Measurements from ENCODE around the gene PECR.
"Not testable (repeated sequence)": the region's sequence is repeated elsewhere in the genome, so short reads cannot be mapped to it uniquely, and the experiment has no call there.

Gene PECR

GRCh38 chr2:216029416-216030129 lies 52.0 kb downstream of the PECR start:
- DNase-seq (ENCODE audit: low read depth) = no peak

DNA sequence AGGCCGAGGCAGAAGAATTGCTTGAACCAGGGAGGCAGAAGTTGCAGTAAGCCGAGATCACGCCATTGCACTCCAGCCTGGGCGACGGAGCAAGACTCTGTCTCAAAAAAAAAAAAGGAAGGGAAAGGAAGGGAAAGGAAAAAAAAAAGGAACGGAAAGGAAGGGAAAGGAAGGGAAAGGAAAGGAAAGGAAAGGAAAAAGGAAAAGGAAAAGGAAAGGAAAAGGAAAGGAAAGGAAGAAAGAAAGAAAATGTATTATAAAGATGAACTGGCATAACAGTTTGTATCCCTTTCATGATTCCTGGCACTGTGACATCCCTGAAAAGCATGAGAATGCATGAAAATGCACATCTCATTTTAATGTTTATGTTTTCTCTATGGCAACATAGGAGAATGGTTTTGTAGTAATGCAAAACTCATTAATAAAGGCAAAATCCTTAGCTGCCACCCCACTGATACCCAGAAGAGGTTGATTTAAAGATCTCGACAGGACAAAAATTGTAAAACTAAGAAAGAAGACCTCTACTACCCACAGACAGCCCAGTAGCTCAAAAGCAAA lies 56.8 kb downstream of the PECR start:
- DNase-seq (ENCODE audit: low read depth) = no peak

DNA sequence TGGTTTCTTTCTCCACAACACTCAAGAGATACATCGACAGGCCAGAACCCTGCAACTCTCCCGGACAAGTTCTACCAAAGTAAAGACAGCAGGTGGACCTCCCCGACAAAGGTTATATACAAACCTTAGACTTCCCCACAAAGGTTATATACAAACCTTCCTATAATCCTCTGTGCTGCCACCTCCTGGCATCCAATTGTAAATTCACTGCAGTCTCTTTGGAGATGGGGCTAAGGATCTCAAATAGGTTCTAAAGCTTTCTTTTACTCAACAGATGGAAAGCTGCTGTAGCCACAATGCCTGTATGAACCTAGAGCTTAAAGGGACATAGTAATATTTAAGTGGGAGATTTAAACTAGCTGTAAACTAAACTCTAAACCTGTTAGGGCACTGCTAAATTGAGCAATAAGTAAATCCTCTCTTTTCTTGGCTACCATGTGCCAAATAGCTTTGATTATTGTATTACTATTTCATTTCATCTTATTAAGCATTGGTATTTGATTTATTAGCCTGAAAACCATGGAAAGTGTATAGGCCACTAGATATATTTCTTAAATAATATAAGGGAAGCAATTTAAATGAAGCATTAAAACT lies 58.5 kb downstream of the PECR start:
- DNase-seq (ENCODE audit: low read depth) = peak; percentile 9

GRCh38 chr2:216021768-216022565 lies 59.6 kb downstream of the PECR start:
- no peak for DNase-seq (ENCODE audit: low read depth)

GRCh38 chr2:216018709-216019108 lies 62.9 kb downstream of the PECR start:
- DNase-seq (ENCODE audit: low read depth) = no peak

DNA sequence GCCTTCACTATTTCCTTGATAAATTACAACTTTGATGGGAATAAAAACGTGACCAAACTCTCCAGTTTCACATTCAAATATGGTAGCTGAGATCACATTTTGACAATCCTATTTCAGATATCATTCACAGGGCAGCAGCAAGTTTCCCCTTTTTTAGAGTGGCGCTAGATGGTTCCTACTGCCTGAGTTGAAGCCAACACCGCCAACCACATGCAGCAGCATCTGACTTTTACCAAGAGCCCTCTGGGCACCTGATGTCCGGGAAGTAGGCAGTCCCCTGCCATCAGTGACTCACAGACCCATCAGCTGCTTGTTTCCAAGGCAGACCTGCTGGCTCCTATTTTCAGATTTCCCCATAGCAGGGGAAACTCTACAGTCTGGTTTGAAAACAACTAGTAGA lies 64.2 kb downstream of the PECR start:
- no peak for DNase-seq (ENCODE audit: low read depth)

DNA sequence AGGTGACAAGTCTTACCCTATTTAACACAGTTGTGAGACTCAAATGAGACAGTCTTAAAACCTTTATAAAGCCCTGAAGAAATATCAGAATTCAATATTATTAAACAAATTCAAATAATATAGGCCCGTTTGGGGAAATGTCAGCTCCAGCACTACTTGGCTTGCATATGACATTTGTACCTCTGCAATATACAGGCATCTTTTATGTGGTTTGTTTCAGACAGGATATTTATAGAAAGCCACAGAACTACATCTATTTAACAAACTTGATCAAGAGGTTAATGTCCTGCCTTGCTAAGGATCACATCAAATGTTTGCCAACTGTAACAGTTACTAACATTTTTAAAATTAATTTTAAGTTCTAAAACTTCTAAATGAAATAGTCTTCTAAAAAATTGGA lies 65.0 kb downstream of the PECR start:
- no peak for DNase-seq (ENCODE audit: low read depth)

DNA sequence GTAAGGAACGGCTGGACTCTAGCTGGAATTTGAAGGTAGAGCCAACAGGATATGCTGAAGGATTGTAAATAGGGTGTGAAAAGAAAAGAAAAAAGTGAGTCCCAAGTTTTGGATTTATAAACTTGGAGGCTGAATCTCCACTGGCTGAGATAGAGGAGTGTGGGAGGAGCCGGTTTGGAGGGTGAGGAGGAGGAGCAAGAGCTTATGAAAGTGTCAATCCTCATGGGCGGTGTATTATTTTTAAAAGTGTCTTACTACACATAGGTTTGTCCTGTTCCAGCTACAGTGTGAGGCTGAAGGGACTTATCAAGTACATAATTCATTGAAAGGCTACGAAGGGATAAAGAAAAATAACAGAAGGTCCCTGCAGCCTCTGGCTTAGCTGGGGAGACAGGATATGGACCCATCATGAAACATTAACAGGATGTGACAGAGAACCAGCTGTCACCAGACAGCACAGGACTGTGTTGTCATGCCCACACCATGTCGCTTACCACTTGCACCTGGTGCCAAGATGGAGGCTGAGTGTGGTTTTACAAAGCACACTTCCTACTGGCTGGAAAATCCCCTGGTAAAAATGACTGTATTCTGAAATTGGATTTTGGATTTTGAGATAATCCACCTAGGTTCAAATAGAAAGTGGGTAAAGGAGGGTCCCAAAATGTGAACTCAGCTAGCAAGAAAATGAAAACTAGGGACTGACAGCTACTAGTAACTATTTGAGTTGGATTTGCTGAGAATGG lies 65.7 kb downstream of the PECR start:
- no peak for DNase-seq (ENCODE audit: low read depth)

GRCh38 chr2:216014986-216015385 lies 66.6 kb downstream of the PECR start:
- DNase-seq (ENCODE audit: low read depth) = no peak

- no peak for DNase-seq (ENCODE audit: low read depth)
Observed at GRCh38 chr2:216014006-216014405, 67.6 kb downstream of the PECR start.

- peak; percentile 52 for DNase-seq (ENCODE audit: low read depth)
Observed at GRCh38 chr2:216013080-216013909, 68.3 kb downstream of the PECR start, which contains the start of gene MREG. Gene MREG, minus strand, starts transcription at chr2:216013551. Its CDS starts 224 bp downstream, at chr2:216013327.

- no peak for DNase-seq (ENCODE audit: low read depth)
Observed at GRCh38 chr2:216012830-216013079, 68.9 kb downstream of the PECR start.

GRCh38 chr2:216012133-216012829 lies 69.3 kb downstream of the PECR start:
- no peak for DNase-seq (ENCODE audit: low read depth)

DNA sequence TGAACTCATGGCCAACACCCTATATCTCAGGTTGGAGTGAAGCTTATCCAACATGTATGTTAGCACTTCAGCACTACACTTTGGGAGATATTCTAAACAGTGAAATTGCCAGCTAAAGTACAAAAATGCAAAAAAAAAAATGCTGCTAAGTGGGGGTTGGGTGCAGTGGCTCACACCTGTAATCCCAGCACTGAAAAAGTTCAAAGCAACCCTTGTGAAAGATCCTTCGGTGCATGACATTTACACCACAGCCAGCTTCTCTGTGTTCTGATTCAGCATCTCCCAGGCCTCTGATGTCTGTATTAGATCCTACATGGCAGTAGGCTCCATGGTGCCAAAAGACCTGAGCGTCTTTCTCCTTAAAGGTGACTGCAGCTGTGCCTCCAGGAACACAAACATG lies 72.4 kb downstream of the PECR start:
- not testable (repeated sequence) for DNase-seq (ENCODE audit: low read depth)

- DNase-seq (ENCODE audit: low read depth) = no peak
Observed at GRCh38 chr2:216008387-216008786, 73.2 kb downstream of the PECR start.

GRCh38 chr2:216006164-216006663 lies 75.4 kb downstream of the PECR start:
- DNase-seq (ENCODE audit: low read depth) = no peak

DNA sequence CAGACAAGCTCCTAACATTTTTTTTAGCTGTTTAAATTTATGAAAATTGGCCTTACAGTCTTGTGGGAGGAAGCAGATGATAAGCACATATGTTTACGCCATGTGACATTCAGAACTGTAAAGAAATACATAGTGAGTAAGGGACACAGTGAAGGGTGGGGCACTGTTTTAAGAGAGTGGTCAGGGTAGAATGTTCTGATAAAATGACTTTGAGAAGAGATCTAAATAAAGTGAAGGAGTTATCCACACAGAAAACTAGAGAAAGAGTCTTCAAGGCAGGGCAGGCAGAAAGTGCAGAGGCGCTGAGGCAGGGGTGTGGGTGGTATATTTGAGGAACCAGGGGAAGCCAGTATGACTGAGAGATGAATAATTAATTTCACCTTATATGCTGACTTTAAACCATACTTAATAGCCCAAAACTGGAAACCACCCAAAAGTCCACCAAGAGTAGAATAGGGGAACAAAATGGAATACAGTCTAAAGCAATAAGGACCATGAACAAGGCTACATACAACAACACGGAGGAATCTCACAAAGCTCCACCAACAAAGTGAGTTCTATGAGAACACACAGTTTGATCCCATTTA lies 76.8 kb downstream of the PECR start:
- no peak for DNase-seq (ENCODE audit: low read depth)

DNA sequence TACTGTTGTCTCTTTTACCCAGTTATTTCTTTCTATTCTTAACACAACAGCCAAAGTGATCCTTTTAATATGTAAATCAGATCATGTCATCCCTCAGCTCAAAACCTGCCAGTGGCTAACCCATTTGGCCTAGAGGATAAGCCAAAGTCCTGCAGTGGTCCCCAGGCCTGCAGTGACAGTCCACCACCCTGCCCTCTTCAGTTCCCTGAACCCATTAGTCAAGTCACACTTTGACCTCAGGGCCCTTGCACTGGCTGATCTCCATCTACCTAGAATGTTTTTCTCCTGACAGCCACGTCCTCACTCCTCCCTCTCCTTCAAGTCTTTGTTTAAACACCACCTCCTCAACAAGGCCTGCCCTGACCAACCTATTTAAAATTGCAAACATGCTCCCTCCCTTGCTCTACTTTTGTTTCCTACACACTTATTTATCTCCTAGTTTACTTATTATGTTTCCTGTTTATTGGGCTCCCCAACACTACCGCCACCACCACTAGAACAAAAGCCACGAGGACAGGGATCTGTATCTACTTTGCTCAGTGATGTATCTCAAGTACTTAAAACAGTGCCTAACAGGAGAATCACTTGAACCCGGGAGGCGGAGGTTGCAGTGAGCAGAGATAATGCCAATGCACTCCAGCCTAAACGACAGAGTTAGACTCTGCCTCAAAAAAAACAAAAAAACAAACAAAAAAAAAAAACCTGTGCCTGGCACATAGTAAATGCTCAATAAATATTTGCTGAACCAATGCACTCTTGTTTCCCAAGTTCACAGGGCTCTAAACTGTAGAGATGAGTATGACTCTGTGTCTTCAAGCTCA lies 77.5 kb downstream of the PECR start:
- no peak for DNase-seq (ENCODE audit: low read depth)

DNA sequence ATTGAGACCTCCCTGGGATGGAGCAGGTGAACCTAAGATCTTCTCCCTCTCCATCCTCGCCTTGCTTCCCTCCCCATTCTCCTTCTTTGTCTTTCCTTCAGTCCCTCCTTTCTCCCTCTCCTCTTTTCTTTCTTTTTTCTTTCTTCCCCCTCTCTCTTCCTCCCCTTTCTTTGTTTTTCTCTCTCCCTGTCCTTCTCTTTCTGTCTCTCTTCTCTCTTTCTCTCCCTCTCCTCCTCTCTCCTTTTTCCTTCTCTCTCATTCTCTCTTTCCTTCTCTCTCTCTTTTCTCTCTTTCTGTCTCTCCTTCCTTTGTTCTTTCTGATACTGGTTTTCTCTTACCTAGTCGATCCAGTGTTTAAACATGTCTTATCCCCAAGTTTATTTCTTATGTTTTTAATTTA lies 78.9 kb downstream of the PECR start:
- DNase-seq (ENCODE audit: low read depth) = no peak

Measured in CMK (cell line).